ENCODE data around the gene RNPEP. TPM values are rescaled to one million over a fixed set of nuclear protein-coding genes. Genes with fewer than 3 reads are reported as not detected.

The RNPEP gene
- total RNA-seq, 1 donor from 2014 or later, result 42.1 TPM

DNA sequence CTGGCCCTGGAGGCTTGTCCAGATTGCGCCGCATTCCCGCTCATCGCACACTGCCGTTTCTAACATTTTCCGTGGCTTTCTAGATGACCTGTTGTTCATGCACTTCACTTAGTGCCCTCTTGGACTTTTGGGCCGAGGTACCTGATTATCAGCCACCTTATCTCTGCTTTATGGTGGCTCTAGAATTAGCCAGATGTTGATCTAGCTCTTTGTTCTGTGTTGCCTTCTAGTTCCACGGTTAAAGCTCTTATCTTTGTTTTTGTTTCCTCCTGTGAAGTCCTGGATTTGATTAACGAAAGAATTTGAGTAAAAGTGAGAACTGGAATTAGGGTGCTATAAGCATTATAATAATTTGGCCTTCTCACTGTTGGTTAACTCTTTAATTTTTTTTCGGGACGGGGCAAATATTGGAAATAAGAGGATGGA is 945 bp downstream of the RNPEP start:
- Mint-ChIP-seq H3K36me3 (ENCODE audit: low read depth) (no peaks in the 10 kb centered on the region), H3K4me3 (ENCODE audit: unreplicated experiment) (peak overlapping the region; percentile 94), H3K27me3 (ENCODE audit: low read depth) (no peaks in the 10 kb centered on the region), H3K9me3 (ENCODE audit: low read depth) (no peaks in the 10 kb centered on the region), H3K27ac (ENCODE audit: unreplicated experiment) (peak overlapping the region; percentile 83), H3K4me1 (ENCODE audit: low read depth) (peaks cover 30% of the 10 kb centered on the region)
- TF ChIP-seq, protein P1, sequence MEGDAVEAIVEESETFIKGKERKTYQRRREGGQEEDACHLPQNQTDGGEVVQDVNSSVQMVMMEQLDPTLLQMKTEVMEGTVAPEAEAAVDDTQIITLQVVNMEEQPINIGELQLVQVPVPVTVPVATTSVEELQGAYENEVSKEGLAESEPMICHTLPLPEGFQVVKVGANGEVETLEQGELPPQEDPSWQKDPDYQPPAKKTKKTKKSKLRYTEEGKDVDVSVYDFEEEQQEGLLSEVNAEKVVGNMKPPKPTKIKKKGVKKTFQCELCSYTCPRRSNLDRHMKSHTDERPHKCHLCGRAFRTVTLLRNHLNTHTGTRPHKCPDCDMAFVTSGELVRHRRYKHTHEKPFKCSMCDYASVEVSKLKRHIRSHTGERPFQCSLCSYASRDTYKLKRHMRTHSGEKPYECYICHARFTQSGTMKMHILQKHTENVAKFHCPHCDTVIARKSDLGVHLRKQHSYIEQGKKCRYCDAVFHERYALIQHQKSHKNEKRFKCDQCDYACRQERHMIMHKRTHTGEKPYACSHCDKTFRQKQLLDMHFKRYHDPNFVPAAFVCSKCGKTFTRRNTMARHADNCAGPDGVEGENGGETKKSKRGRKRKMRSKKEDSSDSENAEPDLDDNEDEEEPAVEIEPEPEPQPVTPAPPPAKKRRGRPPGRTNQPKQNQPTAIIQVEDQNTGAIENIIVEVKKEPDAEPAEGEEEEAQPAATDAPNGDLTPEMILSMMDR (IDR thresholded peaks at IDR 0.05), result no peak
- no peak for DNase-seq (ENCODE audit: low spot score)

DNA sequence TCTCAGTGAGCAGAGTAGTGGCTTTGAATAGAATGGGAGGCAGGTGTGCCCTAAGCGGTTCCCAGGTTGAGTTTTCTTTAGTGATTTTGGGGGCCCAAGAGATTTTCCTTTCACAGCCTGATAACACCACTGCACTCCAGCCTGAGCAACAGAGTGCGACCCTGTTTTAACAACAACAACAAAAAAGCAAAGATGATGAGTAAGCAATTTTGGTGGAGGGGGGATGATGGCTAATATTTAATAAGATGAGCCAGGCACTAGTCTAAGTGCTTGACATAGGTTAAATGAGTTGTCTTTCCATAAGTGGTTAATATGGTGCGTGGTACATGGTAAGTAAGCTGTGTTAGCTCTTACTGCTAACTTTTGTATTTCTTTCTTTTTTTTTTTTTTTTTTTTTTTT is 2.0 kb downstream of the RNPEP start:
- TF ChIP-seq, protein P1 (IDR thresholded peaks at IDR 0.05), result no peak
- DNase-seq (ENCODE audit: low spot score), result no peak
- H3K27ac Mint-ChIP-seq (ENCODE audit: unreplicated experiment), result no peak overlapping the region
- no peaks in the 10 kb centered on the region for H3K9me3 Mint-ChIP-seq (ENCODE audit: low read depth)
- peaks cover 30% of the 10 kb centered on the region for H3K4me1 Mint-ChIP-seq (ENCODE audit: low read depth)
- H3K4me3 Mint-ChIP-seq (ENCODE audit: unreplicated experiment), result peak overlapping the region; percentile 42
- H3K27me3 Mint-ChIP-seq (ENCODE audit: low read depth), result no peaks in the 10 kb centered on the region
- H3K36me3 Mint-ChIP-seq (ENCODE audit: low read depth), result no peaks in the 10 kb centered on the region

DNA sequence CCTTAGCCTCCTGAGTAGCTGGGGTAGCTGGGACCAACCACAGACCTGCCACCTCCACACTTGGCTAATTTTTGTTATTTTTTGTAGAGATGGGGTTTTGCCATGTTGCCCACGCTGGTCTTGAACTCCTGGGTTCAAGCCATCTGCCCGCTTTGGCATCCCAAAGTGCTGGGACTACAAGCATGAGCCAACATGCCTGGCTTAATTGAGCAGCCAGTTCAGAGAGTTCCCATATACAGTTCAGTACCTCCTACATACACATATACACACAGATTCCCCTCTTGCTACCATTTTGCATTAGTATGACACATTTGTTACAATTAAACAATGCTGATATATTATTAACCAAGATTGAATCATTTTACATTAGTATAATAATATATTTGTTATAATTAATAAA is 2.9 kb downstream of the RNPEP start:
- TF ChIP-seq, protein P1 (IDR thresholded peaks at IDR 0.05), result no peak
- Mint-ChIP-seq H3K27ac (ENCODE audit: unreplicated experiment) (no peak overlapping the region), H3K4me1 (ENCODE audit: low read depth) (peaks cover 30% of the 10 kb centered on the region), H3K36me3 (ENCODE audit: low read depth) (peaks cover 6% of the 10 kb centered on the region), H3K9me3 (ENCODE audit: low read depth) (no peaks in the 10 kb centered on the region), H3K27me3 (ENCODE audit: low read depth) (no peaks in the 10 kb centered on the region), H3K4me3 (ENCODE audit: unreplicated experiment) (no peak overlapping the region)
- DNase-seq (ENCODE audit: low spot score), result no peak

DNA sequence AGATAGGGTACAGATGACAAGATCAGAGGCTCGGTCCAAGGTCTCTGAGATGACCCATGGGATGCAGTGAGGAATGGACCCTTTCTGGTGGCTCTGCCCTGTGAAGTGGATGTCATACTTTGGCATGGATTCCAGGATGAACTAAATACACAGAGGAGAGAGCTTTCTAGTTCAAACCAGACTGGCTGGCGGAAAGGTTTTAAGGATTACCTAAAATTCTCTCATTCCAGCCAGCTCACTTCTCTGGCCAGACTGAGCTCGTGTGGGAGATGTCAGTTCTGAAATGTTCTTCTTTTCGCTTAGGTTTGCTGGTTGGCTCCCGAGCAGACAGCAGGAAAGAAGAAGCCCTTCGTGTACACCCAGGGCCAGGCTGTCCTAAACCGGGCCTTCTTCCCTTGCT is 6.2 kb downstream of the RNPEP start:
- DNase-seq (ENCODE audit: low spot score), result peak; percentile 29
- peaks cover 23% of the 10 kb centered on the region for H3K36me3 Mint-ChIP-seq (ENCODE audit: low read depth)
- H3K4me3 Mint-ChIP-seq (ENCODE audit: unreplicated experiment), result no peak overlapping the region
- peaks cover 20% of the 10 kb centered on the region for H3K4me1 Mint-ChIP-seq (ENCODE audit: low read depth)
- TF ChIP-seq, protein P1 (IDR thresholded peaks at IDR 0.05), result no peak
- no peak overlapping the region for H3K27ac Mint-ChIP-seq (ENCODE audit: unreplicated experiment)
- no peaks in the 10 kb centered on the region for H3K27me3 Mint-ChIP-seq (ENCODE audit: low read depth)
- no peaks in the 10 kb centered on the region for H3K9me3 Mint-ChIP-seq (ENCODE audit: low read depth)

DNA sequence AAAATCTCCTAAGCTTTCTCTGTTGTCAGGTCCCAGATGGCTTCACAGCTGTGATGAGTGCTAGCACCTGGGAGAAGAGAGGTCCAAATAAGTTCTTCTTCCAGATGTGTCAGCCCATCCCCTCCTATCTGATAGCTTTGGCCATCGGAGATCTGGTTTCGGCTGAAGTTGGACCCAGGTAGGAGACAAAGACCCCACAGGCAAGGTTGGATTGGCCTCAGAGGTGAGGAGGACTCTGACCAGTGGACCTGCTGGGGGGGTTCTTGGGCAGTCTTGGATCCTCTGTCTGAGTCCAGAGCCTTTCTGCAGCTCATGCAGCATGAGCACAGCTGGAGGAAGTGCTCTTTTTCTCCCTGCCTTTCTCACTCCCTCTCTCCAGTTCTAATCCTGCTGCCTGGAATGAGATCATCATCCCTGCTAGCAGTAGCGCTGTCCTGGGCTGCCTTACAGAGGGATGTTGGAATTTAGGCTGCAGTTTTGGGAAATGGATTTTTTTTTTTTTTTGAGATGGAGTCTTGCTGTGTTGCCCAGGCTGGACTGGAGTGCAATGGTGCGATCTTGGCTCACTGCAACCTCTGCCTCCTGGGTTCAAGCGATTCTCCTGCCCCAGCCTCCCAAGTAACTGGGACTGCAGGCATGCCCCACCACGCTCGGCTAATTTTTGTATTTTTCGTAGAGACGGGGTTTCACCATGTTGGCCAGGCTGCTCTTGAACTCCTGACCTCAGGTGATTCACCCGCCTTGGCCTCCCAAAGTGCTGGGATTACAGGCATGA is 7.1 kb downstream of the RNPEP start:
- Mint-ChIP-seq H3K36me3 (ENCODE audit: low read depth) (peaks cover 32% of the 10 kb centered on the region), H3K27me3 (ENCODE audit: low read depth) (no peaks in the 10 kb centered on the region), H3K9me3 (ENCODE audit: low read depth) (no peaks in the 10 kb centered on the region), H3K4me3 (ENCODE audit: unreplicated experiment) (no peak overlapping the region), H3K4me1 (ENCODE audit: low read depth) (peaks cover 11% of the 10 kb centered on the region), H3K27ac (ENCODE audit: unreplicated experiment) (no peak overlapping the region)
- DNase-seq (ENCODE audit: low spot score), result peak; percentile 22
- TF ChIP-seq, protein P1 (IDR thresholded peaks at IDR 0.05), result no peak

Data from chondrocyte (in vitro differentiated cells).